HEK293 (cell line): ENCODE measurements around the gene ARHGEF40.

Experiments used
- BCL11A ChIP-seq: fragments of 450-650 bp; formaldehyde crosslinking; IDR thresholded peaks from 2 replicates; pipeline ENCODE4 v1.5.1; 2016; ENCODE audit warnings: low read depth, missing biosample characterization, missing genetic modification characterization
- IKZF3 ChIP-seq: fragments of 450-650 bp; IDR thresholded peaks from 2 replicates; pipeline ENCODE4 v1.5.0; 2018; ENCODE audit warnings: missing biosample characterization, mild to moderate bottlenecking, missing genetic modification characterization, moderate library complexity
- KLF7 ChIP-seq: fragments of 450-650 bp; formaldehyde crosslinking; IDR thresholded peaks from 2 replicates; pipeline ENCODE4 v1.5.1; 2016; ENCODE audit warnings: missing biosample characterization, missing genetic modification characterization, borderline replicate concordance
- MYNN ChIP-seq: fragments of 450-650 bp; formaldehyde crosslinking; IDR thresholded peaks from 2 replicates; pipeline ENCODE4 v1.5.1; 2016; ENCODE audit warnings: missing biosample characterization, missing genetic modification characterization, borderline replicate concordance
- OSR2 ChIP-seq: fragments of 450-650 bp; formaldehyde crosslinking; IDR thresholded peaks from 2 replicates; pipeline ENCODE4 v1.5.1; 2016; ENCODE audit warnings: missing biosample characterization, missing genetic modification characterization
- ZBTB1 ChIP-seq: fragments of 450-650 bp; formaldehyde crosslinking; IDR thresholded peaks from 2 replicates; pipeline ENCODE4 v1.5.1; 2016; ENCODE audit warnings: missing biosample characterization, missing genetic modification characterization
- ZBTB10 ChIP-seq: fragments of 450-650 bp; formaldehyde crosslinking; IDR thresholded peaks from 2 replicates; pipeline ENCODE4 v1.5.1; 2016; ENCODE audit warnings: missing biosample characterization, missing genetic modification characterization
- ZNF121 ChIP-seq: fragments of 450-650 bp; formaldehyde crosslinking; IDR thresholded peaks from 2 replicates; pipeline ENCODE4 v1.5.1; 2016; ENCODE audit warnings: missing biosample characterization, missing genetic modification characterization
- ZNF140 ChIP-seq: fragments of 450-650 bp; formaldehyde crosslinking; IDR thresholded peaks from 2 replicates; pipeline ENCODE4 v1.5.1; 2016; ENCODE audit warnings: missing biosample characterization, missing genetic modification characterization
- ZNF148 ChIP-seq: fragments of 450-650 bp; formaldehyde crosslinking; IDR thresholded peaks from 2 replicates; pipeline ENCODE4 v1.5.0; 2017; ENCODE audit warnings: missing biosample characterization, missing genetic modification characterization, borderline replicate concordance
- ZNF155 ChIP-seq: fragments of 450-650 bp; formaldehyde crosslinking; IDR thresholded peaks from 2 replicates; pipeline ENCODE4 v1.5.1; 2016; ENCODE audit warnings: missing biosample characterization, missing genetic modification characterization
- ZNF169 ChIP-seq: fragments of 450-650 bp; formaldehyde crosslinking; IDR thresholded peaks from 2 replicates; pipeline ENCODE4 v1.5.1; 2016; ENCODE audit warnings: missing biosample characterization, missing genetic modification characterization
- ZNF24 ChIP-seq: fragments of 450-650 bp; formaldehyde crosslinking; IDR thresholded peaks from 2 replicates; pipeline ENCODE4 v1.5.1; 2016; ENCODE audit warnings: missing biosample characterization, missing genetic modification characterization
- ZNF26 ChIP-seq: fragments of 450-650 bp; formaldehyde crosslinking; IDR thresholded peaks from 2 replicates; pipeline ENCODE4 v1.5.1; 2016; ENCODE audit warnings: missing biosample characterization, missing genetic modification characterization
- ZNF292 ChIP-seq: fragments of 450-650 bp; formaldehyde crosslinking; IDR thresholded peaks from 2 replicates; pipeline ENCODE4 v1.5.1; 2016; ENCODE audit warnings: low read depth, missing biosample characterization, missing genetic modification characterization, borderline replicate concordance
- ZNF548 ChIP-seq: fragments of 450-650 bp; formaldehyde crosslinking; IDR thresholded peaks from 2 replicates; pipeline ENCODE4 v1.5.1; 2016; ENCODE audit warnings: missing biosample characterization, missing genetic modification characterization
- ZNF571 ChIP-seq: fragments of 450-650 bp; formaldehyde crosslinking; IDR thresholded peaks from 2 replicates; pipeline ENCODE4 v1.5.0; 2017; ENCODE audit warnings: missing biosample characterization, missing genetic modification characterization
- ZNF623 ChIP-seq: fragments of 450-650 bp; formaldehyde crosslinking; IDR thresholded peaks from 2 replicates; pipeline ENCODE4 v1.5.1; 2016; ENCODE audit warnings: missing biosample characterization, missing genetic modification characterization
- ZNF670 ChIP-seq: fragments of 450-650 bp; formaldehyde crosslinking; IDR thresholded peaks from 2 replicates; pipeline ENCODE4 v1.5.1; 2016; ENCODE audit warnings: missing biosample characterization, missing genetic modification characterization, low read depth
- ZNF791 ChIP-seq: fragments of 450-650 bp; formaldehyde crosslinking; IDR thresholded peaks from 2 replicates; pipeline ENCODE4 v1.5.1; 2016; ENCODE audit warnings: missing biosample characterization, missing genetic modification characterization
- ZSCAN30 ChIP-seq: fragments of 450-650 bp; IDR thresholded peaks from 2 replicates; pipeline ENCODE4 v1.5.1; 2018; ENCODE audit warnings: missing biosample characterization, mild to moderate bottlenecking, missing genetic modification characterization, moderate library complexity
- TF ChIP-seq, protein P1 (sequence below): fragments of 450-650 bp; formaldehyde crosslinking; IDR thresholded peaks from 2 replicates; pipeline ENCODE4 v1.5.1; 2016; ENCODE audit warnings: missing biosample characterization, missing genetic modification characterization
- TF ChIP-seq, protein P2 (sequence below): fragments of 450-650 bp; IDR thresholded peaks from 2 replicates; pipeline ENCODE4 v1.5.1; 2018; ENCODE audit warnings: missing biosample characterization, missing genetic modification characterization
- TF ChIP-seq, protein P3 (sequence below): fragments of 450-650 bp; formaldehyde crosslinking; IDR thresholded peaks from 2 replicates; pipeline ENCODE4 v1.5.1; 2016; ENCODE audit warnings: missing biosample characterization, missing genetic modification characterization
- TF ChIP-seq, protein P4 (sequence below): fragments of 450-650 bp; formaldehyde crosslinking; IDR thresholded peaks from 2 replicates; pipeline ENCODE4 v1.5.1; 2017; ENCODE audit warnings: missing biosample characterization, missing genetic modification characterization
- TF ChIP-seq, protein P5 (sequence below): fragments of 450-650 bp; formaldehyde crosslinking; IDR thresholded peaks from 2 replicates; pipeline ENCODE4 v1.5.1; 2017; ENCODE audit warnings: missing biosample characterization, mild to moderate bottlenecking, missing genetic modification characterization, moderate library complexity

Gene ARHGEF40

DNA sequence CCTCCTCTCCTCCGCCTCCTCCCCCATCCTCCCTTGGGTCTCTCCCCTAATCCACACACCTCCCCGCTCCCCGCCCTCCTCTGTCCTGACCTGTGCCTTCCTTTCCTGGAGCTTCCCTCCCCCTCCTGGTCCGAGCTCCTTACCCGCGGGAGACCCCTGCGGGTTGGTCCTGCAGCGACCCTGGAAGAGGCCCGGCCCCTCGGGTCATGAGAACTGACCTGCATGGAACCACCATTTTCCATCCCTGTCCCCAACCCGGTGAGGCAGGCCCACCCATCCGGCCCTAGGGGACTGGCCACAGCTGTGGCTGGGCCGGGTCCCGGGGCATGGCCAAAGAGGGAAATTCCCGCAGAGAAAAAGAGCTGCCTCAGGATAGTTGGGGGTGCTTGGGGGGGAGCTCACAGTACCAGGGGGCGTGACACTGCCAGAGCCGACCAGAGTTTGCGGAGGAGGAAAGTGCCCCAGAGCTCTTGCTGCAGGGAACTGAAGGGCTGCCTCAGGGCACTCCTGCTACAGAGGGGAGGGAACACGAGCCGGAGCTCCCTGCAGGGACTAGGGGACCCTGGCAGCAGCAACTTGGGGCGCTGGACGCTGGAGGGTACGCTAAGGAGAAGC is 613 bp downstream of the ARHGEF40 start (continued):
- no peak for TF ChIP-seq ZNF670
- TF ChIP-seq, protein P1, sequence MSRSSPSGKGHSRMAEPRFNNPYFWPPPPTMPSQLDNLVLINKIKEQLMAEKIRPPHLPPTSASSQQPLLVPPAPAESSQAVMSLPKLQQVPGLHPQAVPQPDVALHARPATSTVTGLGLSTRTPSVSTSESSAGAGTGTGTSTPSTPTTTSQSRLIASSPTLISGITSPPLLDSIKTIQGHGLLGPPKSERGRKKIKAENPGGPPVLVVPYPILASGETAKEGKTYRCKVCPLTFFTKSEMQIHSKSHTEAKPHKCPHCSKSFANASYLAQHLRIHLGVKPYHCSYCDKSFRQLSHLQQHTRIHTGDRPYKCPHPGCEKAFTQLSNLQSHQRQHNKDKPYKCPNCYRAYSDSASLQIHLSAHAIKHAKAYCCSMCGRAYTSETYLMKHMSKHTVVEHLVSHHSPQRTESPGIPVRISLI: no peak
- TF ChIP-seq, protein P2, sequence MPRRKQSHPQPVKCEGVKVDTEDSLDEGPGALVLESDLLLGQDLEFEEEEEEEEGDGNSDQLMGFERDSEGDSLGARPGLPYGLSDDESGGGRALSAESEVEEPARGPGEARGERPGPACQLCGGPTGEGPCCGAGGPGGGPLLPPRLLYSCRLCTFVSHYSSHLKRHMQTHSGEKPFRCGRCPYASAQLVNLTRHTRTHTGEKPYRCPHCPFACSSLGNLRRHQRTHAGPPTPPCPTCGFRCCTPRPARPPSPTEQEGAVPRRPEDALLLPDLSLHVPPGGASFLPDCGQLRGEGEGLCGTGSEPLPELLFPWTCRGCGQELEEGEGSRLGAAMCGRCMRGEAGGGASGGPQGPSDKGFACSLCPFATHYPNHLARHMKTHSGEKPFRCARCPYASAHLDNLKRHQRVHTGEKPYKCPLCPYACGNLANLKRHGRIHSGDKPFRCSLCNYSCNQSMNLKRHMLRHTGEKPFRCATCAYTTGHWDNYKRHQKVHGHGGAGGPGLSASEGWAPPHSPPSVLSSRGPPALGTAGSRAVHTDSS (tag by site-specific recombination): no peak
- TF ChIP-seq ZBTB10 (tag by site-specific recombination): no peak; the same call in 1 of the 2 replicates
- TF ChIP-seq, protein P3, sequence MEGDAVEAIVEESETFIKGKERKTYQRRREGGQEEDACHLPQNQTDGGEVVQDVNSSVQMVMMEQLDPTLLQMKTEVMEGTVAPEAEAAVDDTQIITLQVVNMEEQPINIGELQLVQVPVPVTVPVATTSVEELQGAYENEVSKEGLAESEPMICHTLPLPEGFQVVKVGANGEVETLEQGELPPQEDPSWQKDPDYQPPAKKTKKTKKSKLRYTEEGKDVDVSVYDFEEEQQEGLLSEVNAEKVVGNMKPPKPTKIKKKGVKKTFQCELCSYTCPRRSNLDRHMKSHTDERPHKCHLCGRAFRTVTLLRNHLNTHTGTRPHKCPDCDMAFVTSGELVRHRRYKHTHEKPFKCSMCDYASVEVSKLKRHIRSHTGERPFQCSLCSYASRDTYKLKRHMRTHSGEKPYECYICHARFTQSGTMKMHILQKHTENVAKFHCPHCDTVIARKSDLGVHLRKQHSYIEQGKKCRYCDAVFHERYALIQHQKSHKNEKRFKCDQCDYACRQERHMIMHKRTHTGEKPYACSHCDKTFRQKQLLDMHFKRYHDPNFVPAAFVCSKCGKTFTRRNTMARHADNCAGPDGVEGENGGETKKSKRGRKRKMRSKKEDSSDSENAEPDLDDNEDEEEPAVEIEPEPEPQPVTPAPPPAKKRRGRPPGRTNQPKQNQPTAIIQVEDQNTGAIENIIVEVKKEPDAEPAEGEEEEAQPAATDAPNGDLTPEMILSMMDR (tag by site-specific recombination): peak; percentile 57
- no peak for TF ChIP-seq ZNF121 (tag by site-specific recombination)
- no peak for TF ChIP-seq MYNN
- no peak for TF ChIP-seq ZNF571 (tag by site-specific recombination)
- no peak for TF ChIP-seq KLF7 (tag by site-specific recombination)
- no peak for TF ChIP-seq IKZF3 (tag by site-specific recombination)
- no peak for TF ChIP-seq ZNF140 (tag by site-specific recombination)
- TF ChIP-seq ZNF24 (tag by site-specific recombination): peak; percentile 51; the same call in 1 of the 2 replicates
- no peak for TF ChIP-seq ZNF148
- no peak for TF ChIP-seq ZNF155 (tag by site-specific recombination)
- TF ChIP-seq ZNF169: no peak
- no peak for TF ChIP-seq ZBTB1 (tag by site-specific recombination)
- no peak for TF ChIP-seq ZNF292
- no peak for TF ChIP-seq ZNF26 (tag by site-specific recombination)
- no peak for TF ChIP-seq ZNF548 (tag by site-specific recombination)
- no peak for TF ChIP-seq ZSCAN30 (tag by site-specific recombination)
- TF ChIP-seq BCL11A (tag by site-specific recombination): no peak
- TF ChIP-seq ZNF791: no peak
- TF ChIP-seq, protein P4, sequence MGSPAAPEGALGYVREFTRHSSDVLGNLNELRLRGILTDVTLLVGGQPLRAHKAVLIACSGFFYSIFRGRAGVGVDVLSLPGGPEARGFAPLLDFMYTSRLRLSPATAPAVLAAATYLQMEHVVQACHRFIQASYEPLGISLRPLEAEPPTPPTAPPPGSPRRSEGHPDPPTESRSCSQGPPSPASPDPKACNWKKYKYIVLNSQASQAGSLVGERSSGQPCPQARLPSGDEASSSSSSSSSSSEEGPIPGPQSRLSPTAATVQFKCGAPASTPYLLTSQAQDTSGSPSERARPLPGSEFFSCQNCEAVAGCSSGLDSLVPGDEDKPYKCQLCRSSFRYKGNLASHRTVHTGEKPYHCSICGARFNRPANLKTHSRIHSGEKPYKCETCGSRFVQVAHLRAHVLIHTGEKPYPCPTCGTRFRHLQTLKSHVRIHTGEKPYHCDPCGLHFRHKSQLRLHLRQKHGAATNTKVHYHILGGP (tag by site-specific recombination): no peak
- no peak for TF ChIP-seq OSR2 (tag by site-specific recombination)
- TF ChIP-seq, protein P5, sequence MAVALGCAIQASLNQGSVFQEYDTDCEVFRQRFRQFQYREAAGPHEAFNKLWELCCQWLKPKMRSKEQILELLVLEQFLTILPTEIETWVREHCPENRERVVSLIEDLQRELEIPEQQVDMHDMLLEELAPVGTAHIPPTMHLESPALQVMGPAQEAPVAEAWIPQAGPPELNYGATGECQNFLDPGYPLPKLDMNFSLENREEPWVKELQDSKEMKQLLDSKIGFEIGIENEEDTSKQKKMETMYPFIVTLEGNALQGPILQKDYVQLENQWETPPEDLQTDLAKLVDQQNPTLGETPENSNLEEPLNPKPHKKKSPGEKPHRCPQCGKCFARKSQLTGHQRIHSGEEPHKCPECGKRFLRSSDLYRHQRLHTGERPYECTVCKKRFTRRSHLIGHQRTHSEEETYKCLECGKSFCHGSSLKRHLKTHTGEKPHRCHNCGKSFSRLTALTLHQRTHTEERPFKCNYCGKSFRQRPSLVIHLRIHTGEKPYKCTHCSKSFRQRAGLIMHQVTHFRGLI (tag by site-specific recombination): no peak
- TF ChIP-seq ZNF623: no peak
